Renal cortex interstitium (tissue), 11 donors: ENCODE results near the gene NRCAM. TPM values are rescaled to one million over a fixed set of nuclear protein-coding genes. Genes with fewer than 3 reads are reported as not detected.

Experiments
- DNase-seq, 11 donors: peaks; one replicate each; pipeline ENCODE4 v3.0.0-alpha.2; 2013; ENCODE audit warnings: low read depth in 9 of 11, low spot score in 4 of 11; ENCODE audit errors: extremely low read depth in 1 of 11
- polyA plus RNA-seq, 3 donors: library from polyadenylated mRNA; unstranded; fragments of 120-200 nt; gene quantifications; one replicate each; pipeline ENCODE4 v1.2.1, GENCODE V29; 2013; ENCODE audit not compliant: insufficient read length in 3 of 3

The NRCAM gene
- polyA plus RNA-seq, 3 donors, result 17.3 to 22.9 (median 20.0) TPM

DNA sequence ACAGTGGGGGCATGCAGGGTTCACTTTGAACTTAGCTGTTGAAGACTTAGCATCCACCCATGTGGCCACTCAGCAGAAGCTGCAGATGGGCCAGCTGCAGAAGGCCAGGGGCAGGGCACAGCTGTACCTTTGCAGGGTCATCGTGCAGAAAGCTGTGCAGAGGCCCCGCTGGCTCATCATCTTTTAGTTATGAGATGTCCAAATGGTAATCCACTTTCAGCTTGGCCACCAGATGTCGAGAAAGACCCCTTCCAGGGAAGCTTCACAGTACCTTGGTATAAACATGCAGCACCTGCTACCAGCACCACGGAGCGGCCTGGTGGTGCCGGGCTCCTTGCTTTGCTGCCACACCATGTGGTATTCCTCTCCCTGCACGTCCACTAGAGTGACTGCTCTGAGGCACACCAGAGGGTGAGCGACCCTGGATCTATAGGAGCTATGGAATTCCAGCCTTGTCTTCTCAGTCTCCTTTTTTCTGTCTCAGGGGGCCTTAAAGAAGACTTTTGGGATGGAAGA lies 251.9 kb downstream of the NRCAM start:
- no peak for DNase-seq

DNA sequence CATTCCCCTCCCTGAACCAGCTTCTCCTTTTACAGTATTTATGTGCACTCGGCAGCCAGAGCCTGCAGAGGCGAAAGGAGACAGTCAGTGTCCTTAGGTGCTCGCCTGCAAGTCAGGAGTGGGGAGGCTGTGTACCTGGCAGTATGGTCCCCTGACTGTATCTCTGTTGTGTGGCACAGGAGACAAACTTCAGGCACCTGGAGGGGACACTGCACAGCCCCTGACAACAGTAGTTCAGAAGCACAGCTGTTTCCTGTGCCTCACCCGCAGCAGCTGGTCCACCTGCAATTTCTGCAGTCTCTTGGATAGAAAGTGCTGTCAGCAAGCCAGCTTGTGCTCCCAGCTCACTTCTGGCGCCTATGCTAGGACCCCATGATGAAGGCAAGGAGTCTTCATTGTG lies 252.7 kb downstream of the NRCAM start:
- DNase-seq, result no peak

DNA sequence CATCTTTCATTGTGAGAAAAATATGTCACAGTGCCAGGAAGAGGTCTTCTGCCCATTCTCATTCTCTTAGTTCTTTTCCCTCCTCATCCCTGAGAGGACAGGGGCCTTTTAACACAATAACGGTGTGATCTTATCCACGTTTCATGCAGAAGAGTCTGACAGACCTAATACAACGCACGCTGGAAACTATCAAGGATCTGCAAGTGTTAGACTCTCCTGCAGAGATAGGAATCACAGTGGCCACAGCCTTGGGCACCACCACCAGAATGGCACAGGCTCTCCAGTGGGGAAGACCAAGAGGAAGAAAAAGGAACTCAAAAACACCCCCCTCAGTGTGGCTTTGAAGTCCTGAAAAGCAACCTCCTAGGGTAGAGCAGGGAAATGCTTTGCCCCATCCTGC lies 253.5 kb downstream of the NRCAM start:
- no peak for DNase-seq

DNA sequence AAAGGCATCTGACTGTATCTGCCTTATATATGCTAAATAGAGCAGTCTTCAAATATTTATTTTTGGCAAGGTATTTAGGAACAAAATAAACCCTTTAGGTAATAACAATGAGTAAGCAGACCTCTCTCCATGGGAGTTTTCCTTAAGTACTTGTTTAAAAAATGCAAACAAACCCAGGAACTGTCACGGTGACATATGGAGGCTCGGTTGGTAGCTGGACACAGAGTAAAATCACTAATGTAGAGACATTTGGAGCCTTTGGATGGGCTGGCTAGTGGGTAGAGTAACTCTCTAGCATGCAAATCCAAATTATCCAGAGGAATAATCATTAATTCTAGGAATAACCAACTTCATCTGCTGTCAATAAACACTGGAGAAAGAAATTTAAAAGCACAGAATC lies 254.5 kb downstream of the NRCAM start:
- no peak for DNase-seq

DNA sequence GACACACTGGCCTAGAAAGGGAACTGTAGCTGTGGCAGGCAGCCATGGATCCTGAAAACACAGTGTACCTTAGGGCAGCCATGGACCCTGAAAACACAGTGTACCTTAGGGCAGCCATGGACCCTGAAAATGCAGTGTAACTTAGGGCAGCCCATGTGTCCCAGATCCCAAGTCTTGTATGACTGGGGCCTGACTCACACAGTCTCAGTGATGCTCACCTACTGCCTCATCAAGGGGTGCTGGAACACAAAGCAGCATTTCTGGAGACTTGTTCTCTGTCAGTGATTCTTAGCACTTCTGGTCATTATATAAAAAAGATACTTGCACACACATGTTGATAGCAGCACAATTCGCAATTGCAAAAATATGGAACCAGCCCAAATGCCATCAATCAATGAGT lies 255.9 kb downstream of the NRCAM start:
- no peak for DNase-seq

DNA sequence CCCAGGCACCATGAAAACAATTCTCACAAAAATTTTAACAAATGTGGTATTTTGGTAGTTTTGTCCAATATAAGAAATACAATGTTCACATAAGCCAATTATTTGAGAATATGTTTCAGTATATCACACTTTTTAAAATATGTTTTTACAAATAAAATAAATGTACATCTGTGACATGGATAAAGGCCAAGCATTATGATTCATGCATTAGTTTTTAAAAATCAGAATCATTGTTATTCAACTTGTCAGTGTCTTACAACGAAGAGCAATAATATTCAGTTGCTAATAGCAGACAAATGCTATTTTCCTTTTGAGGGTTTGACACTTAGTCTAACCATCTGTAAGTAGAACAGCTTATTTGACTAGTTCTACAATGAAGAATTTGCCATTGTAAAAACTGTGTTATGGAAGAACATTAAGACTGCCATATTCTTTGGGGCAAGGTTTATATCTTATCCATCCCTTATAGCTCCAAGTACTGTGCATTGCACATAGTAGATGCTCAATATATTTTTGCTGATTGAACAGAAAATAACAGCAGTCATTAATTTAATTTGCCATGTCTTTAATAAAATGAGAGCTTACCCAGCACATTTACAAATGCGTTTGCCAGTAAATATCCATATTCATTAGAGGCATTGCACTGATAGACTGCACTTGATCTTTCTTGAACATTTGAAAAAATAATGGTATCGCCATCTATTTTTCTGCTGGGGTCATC lies 258.7 kb downstream of the NRCAM start:
- DNase-seq, result no peak

DNA sequence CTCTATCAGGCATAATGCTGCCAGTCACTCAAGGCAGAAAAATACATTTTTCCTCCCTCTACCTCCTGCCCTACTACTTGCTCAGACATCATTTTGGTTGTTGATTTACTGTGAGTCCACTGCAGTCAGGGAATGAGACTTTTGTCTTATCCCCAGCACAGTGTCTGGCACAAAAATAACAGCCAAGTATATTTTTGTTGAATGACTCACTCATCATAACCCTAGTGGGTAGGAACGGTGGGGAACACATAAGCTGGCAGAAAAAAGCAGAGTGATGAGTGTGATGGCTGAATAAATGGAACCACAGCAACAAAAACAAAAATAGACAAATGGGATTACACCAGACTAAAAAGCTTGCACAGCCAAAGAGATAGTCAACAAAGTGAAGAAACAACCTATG lies 260.2 kb downstream of the NRCAM start:
- no peak for DNase-seq

DNA sequence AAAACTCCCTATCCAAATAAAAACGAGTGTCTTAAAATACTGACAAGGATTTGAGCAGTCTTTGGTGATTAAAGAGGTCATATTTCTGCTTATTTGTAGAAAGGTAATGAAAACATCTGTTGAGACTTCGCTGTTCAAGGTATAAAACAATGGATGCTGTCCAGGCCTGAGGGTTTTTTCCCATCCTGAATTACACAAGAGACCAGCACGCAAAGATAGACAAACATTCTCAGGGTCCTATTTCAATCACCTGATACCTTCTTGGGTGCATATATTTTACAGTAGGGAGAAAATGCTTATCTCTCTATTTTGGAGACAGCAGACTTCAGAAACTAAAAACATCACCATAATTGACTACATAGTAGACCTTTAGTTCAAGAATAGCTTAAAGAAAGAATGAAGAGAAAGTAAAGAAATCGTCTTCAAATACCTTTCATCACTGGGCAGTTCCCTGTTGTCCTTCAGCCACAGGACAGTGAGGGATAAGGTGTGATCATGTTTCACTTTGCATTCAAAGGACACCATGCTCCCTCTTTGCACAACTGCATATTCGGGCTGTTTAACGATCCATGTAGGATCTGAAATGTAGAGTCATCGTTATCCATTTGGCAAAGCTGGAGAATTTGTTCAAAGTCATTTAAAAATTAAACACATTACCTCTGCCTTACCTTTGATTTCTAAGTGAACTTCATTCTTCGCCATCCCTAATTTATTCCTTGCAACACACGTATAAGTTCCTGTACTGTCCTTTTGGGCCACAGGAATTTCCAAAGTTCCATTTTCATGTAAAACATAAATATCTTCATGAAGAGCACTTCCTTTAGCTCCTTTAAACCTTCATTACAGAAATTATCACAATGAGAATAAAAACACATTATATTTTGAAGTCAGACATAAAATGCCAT lies 262.4 kb downstream of the NRCAM start:
- DNase-seq, result peak in 4 of 11 donors; percentile 9 to 42 (median 32)

DNA sequence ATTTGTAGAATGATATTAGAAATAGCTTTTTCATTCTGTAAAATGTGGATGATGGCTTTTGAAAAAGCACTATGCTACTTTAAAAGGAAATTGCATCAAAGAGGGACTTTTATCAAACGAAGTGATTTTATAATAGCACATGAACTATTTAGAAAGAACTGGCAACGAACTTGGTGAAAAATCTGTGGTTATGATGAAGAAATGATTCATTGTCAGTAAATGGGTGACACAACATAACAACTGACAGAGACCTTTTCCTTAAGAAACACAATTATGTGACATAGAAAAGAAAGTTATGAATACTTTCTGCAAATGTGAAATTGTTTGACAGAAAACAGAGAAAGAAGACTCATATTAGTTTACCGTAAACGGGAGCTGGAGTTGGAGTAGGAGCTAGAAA lies 265.3 kb downstream of the NRCAM start:
- DNase-seq, result no peak

DNA sequence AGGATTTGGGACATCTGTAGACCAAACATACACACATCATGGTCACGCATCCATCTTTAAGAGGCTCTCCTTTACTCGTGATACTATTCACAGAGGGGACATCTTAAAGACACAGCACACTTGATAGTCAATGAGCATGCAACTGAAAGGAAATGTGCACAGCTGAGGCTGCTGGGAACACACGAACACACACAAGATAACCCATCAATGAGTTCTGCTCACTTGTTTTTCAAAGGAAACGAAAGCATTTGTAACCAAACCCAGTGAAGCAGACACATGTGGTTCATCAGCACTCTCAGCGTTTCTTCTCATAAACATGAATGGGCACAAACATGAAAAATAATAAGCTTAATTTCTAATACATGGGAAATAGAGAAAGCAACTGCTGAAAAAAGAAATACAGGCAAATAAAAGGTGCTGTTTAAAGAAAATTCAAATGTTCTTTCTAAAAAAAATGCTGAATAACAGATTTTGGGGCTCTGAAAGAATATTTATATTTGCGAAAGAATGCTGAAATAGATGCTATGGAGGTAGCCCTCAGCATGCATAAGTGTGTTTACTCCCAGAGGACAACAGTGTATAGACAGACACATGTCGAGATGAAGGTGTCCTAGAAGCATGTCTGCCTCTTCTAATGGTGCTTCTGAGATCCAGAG lies 266.4 kb downstream of the NRCAM start:
- DNase-seq, result no peak

DNA sequence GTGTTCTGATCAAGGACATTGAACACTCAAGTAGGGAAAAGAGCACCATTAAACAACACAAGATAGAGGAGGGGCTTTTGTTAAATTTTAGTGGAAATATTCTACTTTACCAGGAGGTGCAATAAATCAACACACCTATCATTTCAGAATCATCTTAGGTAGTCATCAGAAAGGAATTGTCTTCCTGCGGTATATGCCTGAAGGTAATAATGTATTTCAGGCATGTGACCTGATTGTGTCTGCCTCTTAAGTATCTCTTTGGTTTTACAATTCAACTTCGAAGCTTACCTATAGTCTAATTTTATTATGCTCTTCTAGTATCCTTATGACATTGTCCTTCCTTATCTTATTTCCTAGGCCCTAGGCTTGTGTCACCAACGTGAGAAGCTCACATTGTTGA lies 267.5 kb downstream of the NRCAM start:
- no peak for DNase-seq

DNA sequence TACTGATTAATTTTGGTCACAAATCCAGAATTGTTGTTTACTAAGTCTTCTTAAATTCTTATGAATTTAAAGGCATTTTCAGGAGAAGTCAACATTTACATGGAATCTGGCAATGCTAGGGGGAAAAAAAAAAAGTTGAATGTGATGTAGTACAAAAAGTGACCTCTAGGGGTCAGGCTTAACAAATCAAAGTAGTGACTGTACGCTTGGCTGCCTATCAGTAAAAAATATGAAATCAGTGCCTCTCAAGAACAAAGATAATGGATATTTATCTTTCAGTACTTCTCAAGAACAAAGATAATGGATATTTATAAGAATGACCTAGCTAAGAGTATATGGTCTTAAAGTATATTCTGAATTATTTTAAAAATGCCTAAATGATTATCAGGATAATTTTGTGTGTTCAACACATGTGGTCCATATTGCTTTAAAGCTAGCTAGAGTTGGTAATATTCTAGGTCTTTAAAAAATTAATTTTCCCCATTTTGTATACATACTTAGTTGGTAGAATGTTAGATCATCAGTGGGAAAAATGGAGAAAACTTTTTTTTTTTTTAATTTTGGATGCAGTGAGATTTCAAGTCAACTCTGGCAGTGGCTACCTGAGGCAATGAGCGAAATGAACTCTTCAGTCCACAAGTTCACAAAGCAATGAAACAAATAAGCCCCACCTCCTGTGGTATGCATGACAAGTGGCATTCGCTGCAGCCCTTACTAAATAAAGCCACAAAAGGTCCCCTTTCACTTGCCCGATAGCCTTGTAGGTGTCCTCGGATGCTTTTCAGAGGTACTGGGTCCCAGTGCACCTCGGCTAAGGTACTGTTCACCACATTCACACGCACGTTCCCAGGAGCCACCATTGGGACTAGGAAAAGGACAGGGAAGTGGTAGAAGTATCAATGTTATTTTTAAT lies 274.9 kb downstream of the NRCAM start:
- DNase-seq, result peak; percentile 34 to 64 (median 49)

DNA sequence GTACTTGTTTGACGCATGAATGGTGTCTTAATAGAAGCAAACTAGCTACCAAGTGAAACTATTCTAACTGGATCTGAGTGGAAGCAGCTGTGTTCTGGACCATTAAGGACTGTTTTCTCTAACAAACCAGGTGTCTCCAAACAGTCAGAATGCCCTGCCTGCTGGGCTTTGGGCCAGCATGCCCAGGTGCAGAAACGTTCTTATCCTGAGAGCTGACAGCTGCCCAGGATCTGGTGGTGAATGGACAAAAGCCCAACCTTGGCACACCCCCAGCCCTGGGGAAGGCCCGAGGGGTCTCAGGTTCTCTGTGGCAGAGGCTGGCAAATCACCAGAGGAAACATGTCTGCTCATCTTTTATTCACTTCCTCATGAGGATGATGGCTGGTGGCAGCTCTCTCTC lies 277.8 kb downstream of the NRCAM start:
- DNase-seq, result peak in 1 of 11 donors; percentile 6

DNA sequence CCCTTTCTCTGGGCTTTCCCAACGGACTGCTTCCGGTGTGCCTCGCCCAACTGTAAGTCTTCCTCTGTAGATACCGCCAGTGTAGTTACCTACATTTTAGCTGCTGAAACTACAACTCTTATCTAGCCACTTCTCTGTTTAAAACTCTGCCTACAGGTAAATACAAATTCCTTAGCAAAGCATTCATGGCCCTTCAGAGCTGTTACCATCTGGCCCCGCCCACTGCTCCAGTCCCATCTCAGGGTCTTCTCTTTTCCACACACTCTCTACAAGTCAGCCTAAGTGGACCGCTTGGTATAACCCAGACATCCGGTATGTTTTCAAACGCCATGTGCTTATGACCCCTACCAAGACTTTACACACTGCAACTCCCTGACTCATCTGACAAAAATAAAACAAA lies 285.1 kb downstream of the NRCAM start:
- DNase-seq, result no peak

DNA sequence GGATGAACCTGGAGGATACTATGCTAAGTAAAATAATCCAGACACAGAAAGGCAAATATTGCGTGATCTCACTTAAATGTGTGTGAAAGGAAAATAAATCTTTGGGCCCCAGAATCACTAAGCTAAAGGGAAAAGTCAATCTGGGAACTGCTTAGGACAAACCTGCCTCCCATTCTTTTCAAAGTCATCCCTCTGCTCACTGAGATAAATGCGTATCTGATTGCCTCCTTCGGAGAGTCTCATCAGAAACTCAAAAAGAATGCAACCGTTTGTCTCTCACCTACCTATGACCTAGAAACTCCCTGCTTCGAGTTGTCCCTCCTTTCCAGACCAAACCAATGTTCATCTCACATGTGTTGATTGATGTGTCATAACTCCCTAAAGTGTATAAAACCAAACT lies 286.0 kb downstream of the NRCAM start:
- no peak for DNase-seq

DNA sequence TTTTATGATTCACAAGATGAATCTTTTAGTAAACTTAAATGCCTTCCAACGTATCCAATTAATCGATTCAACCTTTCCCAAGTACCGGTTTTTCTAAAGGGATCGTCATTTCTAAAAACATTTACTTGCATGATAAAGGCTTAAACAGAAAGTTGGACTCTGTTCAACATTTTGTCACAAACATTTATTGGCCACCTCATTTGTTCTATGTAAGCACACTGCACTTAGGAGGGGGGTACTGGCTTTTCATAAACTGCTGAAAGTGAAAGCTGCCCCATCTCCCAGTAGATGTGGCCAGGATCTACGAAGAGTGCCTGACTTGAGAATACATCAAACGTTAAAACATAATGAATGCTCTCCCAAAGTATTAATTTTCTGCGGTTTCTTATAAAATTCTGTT lies 288.8 kb downstream of the NRCAM start:
- no peak for DNase-seq

DNA sequence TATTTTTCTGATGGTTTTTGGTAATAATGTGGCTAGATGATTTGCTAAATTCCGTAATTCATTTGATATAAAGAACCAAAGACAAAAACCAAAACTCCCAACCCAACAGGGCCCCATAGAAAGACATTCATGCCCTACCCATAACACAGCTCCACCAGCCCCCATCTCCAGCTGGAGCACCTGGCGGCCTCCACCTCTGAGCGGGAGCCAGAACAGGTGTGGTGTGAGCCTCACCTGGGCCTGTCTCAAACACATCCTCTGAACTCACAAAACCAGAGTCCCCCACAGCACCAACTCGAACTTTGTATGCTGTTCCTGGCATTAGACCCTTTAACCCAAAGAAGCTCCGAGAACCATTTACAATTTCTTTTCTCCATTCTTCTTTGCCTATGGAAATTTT lies 289.5 kb downstream of the NRCAM start:
- no peak for DNase-seq

DNA sequence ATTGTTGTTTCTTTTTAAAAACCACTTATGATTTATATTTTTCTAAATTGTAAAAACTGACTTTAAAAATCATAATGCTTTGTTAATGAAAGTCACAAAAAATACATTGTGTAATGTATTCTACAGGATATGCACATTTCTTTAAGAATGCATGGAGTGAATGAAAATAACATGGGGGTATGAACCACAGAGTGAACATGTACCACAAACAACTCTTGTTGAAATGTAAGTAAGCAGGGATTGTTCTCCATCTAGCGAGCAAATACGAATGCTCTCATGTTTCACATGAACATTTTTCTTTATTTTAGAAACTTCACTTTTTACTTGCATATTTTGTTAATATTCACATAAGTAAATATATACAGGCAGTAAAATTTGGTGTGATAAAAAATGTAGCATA lies 290.5 kb downstream of the NRCAM start:
- no peak for DNase-seq

DNA sequence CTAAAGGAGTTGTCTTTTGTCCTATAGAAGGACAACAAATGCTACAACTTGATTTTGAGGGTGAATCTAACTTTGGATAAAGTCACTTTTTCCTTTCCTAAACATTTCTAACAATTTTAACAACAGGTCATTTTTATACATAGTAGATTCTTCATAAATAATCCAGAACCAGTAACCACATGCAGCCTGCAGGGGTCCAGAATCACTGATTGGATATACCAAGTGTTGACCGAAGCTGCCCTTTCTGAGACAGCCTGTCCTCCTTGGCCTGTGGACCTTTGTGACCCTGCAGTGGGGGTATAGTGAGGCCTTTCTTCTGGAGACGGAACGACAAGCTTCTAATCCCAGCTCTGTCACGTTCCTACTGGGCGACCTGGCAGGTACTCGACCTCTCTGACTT lies 291.3 kb downstream of the NRCAM start:
- no peak for DNase-seq
